Neural progenitor cell (in vitro differentiated cells): ENCODE results near the gene HIVEP2. TPM values are rescaled to one million over a fixed set of nuclear protein-coding genes. Genes with fewer than 3 reads are reported as not detected.

ENCODE experiments used
- DNase-seq: peaks from one replicate; pipeline ENCODE4 v3.0.0-alpha.2; 2016; ENCODE audit warnings: low spot score
- H2AFZ ChIP-seq: fragments of 200-600 bp; sonication (generic); replicated peaks from 2 replicates; pipeline ENCODE4 v1.6.1; 2016; ENCODE audit warnings: antibody characterized with exemption
- H3F3A ChIP-seq: fragments of 200-600 bp; sonication (generic); 2 replicates; pipeline ENCODE4 v1.6.1; 2016; ENCODE audit warnings: antibody characterized with exemption, low read depth
- H3K27ac ChIP-seq: fragments of 200-600 bp; sonication (generic); 2 replicates; pipeline ENCODE4 v1.5.1; 2016; ENCODE audit warnings: mild to moderate bottlenecking
- H3K27me3 ChIP-seq: fragments of 200-600 bp; sonication (generic); 2 replicates; pipeline ENCODE4 v1.6.1; 2016; ENCODE audit warnings: mild to moderate bottlenecking, moderate library complexity
- H3K36me3 ChIP-seq: fragments of 200-600 bp; sonication (generic); 2 replicates; pipeline ENCODE4 v1.5.1; 2016
- H3K4me1 ChIP-seq: fragments of 200-600 bp; sonication (generic); 2 replicates; pipeline ENCODE4 v1.6.1; 2016; ENCODE audit warnings: mixed run types
- H3K4me2 ChIP-seq: fragments of 200-600 bp; sonication (generic); 2 replicates; pipeline ENCODE4 v1.6.1; 2016
- H3K4me3 ChIP-seq: fragments of 200-600 bp; sonication (generic); 2 replicates; pipeline ENCODE4 v1.5.1; 2016
- H3K79me2 ChIP-seq: fragments of 200-600 bp; sonication (generic); 2 replicates; pipeline ENCODE4 v1.6.1; 2016; ENCODE audit warnings: low read depth
- H3K9ac ChIP-seq: fragments of 200-600 bp; sonication (generic); 2 replicates; pipeline ENCODE4 v1.6.1; 2016
- H3K9me3 ChIP-seq: fragments of 200-600 bp; sonication (generic); 2 replicates; pipeline ENCODE4 v1.5.1; 2016; ENCODE audit warnings: low read depth
- H4K20me1 ChIP-seq: fragments of 200-600 bp; sonication (generic); 2 replicates; pipeline ENCODE4 v1.6.1; 2016; ENCODE audit warnings: low read depth
- H3K27ac Mint-ChIP-seq: 3 replicates; pipeline ENCODE4 v1.8.0; 2021; ENCODE audit warnings: mixed read lengths
- H3K27me3 Mint-ChIP-seq: 2 replicates; pipeline ENCODE4 v1.8.0; 2022; ENCODE audit warnings: low read depth, mild to moderate bottlenecking, inconsistent platforms, moderate library complexity, mixed read lengths; ENCODE audit not compliant: insufficient read depth
- H3K36me3 Mint-ChIP-seq: 3 replicates; pipeline ENCODE4 v1.8.0; 2021; ENCODE audit warnings: mixed read lengths
- H3K4me1 Mint-ChIP-seq: 3 replicates; pipeline ENCODE4 v1.8.0; 2021; ENCODE audit warnings: mixed read lengths
- H3K4me3 Mint-ChIP-seq: 3 replicates; pipeline ENCODE4 v1.8.0; 2021; ENCODE audit warnings: mild to moderate bottlenecking, moderate library complexity, mixed read lengths
- H3K9me3 Mint-ChIP-seq: 3 replicates; pipeline ENCODE4 v1.8.0; 2020; ENCODE audit warnings: mixed read lengths
- EZH2 ChIP-seq: fragments of 200-600 bp; sonication (generic); IDR thresholded peaks from 2 replicates; pipeline ENCODE4 v1.6.1; 2017; ENCODE audit warnings: antibody characterized with exemption, mild to moderate bottlenecking, moderate library complexity
- EZH2phosphoT487 ChIP-seq: fragments of 200-600 bp; sonication (generic); IDR thresholded peaks from 2 replicates; pipeline ENCODE4 v1.6.1; 2017; ENCODE audit warnings: antibody characterized with exemption
- total RNA-seq: library from RNA; depleted of rRNA; stranded (reverse); fragments of >200 nt; gene quantifications from 2 replicates; pipeline ENCODE4 v1.2.3, GENCODE V29; 2015; ENCODE audit warnings: low replicate concordance
- TF ChIP-seq, protein P1 (sequence below): fragments of 200-600 bp; sonication (generic); IDR thresholded peaks from 2 replicates; pipeline ENCODE4 v1.5.1; 2017; ENCODE audit warnings: antibody characterized with exemption, mild to moderate bottlenecking

The HIVEP2 gene, protein sequence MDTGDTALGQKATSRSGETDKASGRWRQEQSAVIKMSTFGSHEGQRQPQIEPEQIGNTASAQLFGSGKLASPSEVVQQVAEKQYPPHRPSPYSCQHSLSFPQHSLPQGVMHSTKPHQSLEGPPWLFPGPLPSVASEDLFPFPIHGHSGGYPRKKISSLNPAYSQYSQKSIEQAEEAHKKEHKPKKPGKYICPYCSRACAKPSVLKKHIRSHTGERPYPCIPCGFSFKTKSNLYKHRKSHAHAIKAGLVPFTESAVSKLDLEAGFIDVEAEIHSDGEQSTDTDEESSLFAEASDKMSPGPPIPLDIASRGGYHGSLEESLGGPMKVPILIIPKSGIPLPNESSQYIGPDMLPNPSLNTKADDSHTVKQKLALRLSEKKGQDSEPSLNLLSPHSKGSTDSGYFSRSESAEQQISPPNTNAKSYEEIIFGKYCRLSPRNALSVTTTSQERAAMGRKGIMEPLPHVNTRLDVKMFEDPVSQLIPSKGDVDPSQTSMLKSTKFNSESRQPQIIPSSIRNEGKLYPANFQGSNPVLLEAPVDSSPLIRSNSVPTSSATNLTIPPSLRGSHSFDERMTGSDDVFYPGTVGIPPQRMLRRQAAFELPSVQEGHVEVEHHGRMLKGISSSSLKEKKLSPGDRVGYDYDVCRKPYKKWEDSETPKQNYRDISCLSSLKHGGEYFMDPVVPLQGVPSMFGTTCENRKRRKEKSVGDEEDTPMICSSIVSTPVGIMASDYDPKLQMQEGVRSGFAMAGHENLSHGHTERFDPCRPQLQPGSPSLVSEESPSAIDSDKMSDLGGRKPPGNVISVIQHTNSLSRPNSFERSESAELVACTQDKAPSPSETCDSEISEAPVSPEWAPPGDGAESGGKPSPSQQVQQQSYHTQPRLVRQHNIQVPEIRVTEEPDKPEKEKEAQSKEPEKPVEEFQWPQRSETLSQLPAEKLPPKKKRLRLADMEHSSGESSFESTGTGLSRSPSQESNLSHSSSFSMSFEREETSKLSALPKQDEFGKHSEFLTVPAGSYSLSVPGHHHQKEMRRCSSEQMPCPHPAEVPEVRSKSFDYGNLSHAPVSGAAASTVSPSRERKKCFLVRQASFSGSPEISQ (N-terminal part only)
- 2.0 and 2.1 TPM in 2 replicates for total RNA-seq

DNA sequence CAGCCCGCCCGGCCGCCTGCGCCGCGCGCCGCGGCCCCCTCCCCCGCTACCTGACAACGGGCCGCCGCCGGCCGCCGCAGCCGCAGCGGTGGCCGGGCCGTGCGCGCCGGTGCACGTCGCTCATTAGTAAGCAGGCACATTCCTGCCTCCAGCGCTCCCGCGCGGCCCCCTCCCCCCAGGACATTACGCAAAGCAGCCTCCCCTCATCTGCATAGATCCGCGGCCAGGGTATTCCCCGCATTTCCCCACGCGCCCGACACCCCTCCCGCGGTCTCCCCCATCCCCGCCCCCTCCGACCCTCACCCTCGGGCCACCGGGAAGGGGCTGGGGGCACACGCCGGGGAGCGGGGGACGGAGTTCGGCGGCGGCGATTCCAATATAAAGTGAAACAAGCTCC is at the start of gene HIVEP2:
HIVEP2 (minus strand) TSS at position 128 of the 397 bp plus-strand sequence. CDS start 170,438 bp downstream, outside the sequence.
- peak within 1 kb of the TSS; percentile 61 for H3K27ac Mint-ChIP-seq
- no peaks in the 10 kb centered on the region for H3K36me3 Mint-ChIP-seq
- peak within 1 kb of the TSS; percentile 98 for H3K4me3 Mint-ChIP-seq

DNA sequence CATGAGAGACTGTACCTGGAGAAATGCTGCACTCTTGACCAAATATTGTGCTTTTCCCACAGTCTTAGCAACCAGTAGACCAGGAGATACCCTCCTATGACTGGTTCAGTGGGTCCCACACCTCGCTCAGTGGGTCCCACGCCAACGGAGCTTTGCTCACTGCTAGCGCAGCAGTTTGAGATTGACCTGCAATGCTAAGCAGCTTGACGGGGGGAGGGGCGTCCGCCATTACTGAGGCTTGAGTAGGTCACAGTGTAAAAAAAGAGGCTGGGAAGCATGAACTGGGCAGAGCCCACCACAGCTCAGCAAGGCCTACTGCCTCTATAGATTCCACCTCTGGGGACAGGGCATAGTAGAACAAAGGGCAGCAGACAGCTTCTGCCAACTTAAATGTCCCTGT is 49.0 kb upstream of the HIVEP2 start:
- no peaks in the 10 kb centered on the region for H3K4me1 ChIP-seq
- no peaks in the 10 kb centered on the region for H3K79me2 ChIP-seq
- no peaks in the 10 kb centered on the region for H3F3A ChIP-seq
- DNase-seq: no peak
- no peaks in the 10 kb centered on the region for H3K27me3 ChIP-seq
- Mint-ChIP-seq H3K27me3 (peaks cover 4% of the 10 kb centered on the region), H3K4me3 (no peak overlapping the region), H3K4me1 (no peaks in the 10 kb centered on the region), H3K27ac (no peak overlapping the region), H3K9me3 (peaks cover 2% of the 10 kb centered on the region), H3K36me3 (no peaks in the 10 kb centered on the region)
- H3K9me3 ChIP-seq: no peaks in the 10 kb centered on the region
- no peak overlapping the region for H3K9ac ChIP-seq
- H3K36me3 ChIP-seq: no peaks in the 10 kb centered on the region
- no peak overlapping the region for H3K27ac ChIP-seq
- no peaks in the 10 kb centered on the region for H4K20me1 ChIP-seq
- TF ChIP-seq EZH2phosphoT487 (no peak), EZH2 (no peak)
- TF ChIP-seq, protein P1, sequence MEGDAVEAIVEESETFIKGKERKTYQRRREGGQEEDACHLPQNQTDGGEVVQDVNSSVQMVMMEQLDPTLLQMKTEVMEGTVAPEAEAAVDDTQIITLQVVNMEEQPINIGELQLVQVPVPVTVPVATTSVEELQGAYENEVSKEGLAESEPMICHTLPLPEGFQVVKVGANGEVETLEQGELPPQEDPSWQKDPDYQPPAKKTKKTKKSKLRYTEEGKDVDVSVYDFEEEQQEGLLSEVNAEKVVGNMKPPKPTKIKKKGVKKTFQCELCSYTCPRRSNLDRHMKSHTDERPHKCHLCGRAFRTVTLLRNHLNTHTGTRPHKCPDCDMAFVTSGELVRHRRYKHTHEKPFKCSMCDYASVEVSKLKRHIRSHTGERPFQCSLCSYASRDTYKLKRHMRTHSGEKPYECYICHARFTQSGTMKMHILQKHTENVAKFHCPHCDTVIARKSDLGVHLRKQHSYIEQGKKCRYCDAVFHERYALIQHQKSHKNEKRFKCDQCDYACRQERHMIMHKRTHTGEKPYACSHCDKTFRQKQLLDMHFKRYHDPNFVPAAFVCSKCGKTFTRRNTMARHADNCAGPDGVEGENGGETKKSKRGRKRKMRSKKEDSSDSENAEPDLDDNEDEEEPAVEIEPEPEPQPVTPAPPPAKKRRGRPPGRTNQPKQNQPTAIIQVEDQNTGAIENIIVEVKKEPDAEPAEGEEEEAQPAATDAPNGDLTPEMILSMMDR: no peak
- no peak overlapping the region for H3K4me3 ChIP-seq
- H2AFZ ChIP-seq: no peak overlapping the region
- H3K4me2 ChIP-seq: no peak overlapping the region

More for the DNA sequence above, at the start of gene HIVEP2:
- H3K27me3 Mint-ChIP-seq: peaks cover 21% of the 10 kb centered on the region
- Histone ChIP-seq H3K27me3 (peaks cover 43% of the 10 kb centered on the region), H3K9ac (peak within 1 kb of the TSS; percentile 47), H3K4me2 (peak within 1 kb of the TSS; percentile 94), H3K4me1 (peaks cover 10% of the 10 kb centered on the region), H3K4me3 (peak within 1 kb of the TSS; percentile 70), H3K79me2 (peaks cover 8% of the 10 kb centered on the region), H4K20me1 (peaks cover 3% of the 10 kb centered on the region), H3K9me3 (no peaks in the 10 kb centered on the region), H3F3A (peaks cover 39% of the 10 kb centered on the region), H2AFZ (peak within 1 kb of the TSS; percentile 100), H3K36me3 (no peaks in the 10 kb centered on the region), H3K27ac (peak within 1 kb of the TSS; percentile 71)
- TF ChIP-seq EZH2: peak; percentile 32
- TF ChIP-seq, protein P1: peak; percentile 4
- TF ChIP-seq EZH2phosphoT487: no peak
- DNase-seq: peak; percentile 92
- no peaks in the 10 kb centered on the region for H3K9me3 Mint-ChIP-seq
- H3K4me1 Mint-ChIP-seq: peaks cover 19% of the 10 kb centered on the region

DNA sequence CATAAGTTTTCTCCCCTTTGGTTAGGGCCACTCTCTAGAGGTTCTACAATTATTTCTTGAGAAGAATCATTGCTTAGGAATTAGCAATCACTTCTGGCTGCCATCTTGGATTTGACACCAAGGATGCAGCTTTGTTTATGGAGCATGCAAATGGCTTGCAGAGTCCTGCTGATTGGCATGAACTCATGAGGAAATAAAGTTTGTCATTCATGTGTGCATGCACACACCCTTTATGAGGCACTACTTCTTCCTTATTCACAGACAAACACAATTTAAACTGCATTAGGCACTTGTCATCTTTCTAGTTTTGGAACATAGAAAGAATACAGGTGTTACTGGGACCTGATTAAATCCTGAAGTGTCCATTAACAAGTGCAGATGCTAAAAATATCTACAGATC is 42.5 kb upstream of the HIVEP2 start:
- H3F3A ChIP-seq: no peaks in the 10 kb centered on the region
- H3K4me3 ChIP-seq: no peak overlapping the region
- H3K4me3 Mint-ChIP-seq: no peak overlapping the region
- H3K4me1 Mint-ChIP-seq: no peaks in the 10 kb centered on the region
- no peak overlapping the region for H3K27ac ChIP-seq
- no peak overlapping the region for H3K9ac ChIP-seq
- no peak for DNase-seq
- no peaks in the 10 kb centered on the region for H3K36me3 Mint-ChIP-seq
- TF ChIP-seq EZH2phosphoT487: no peak
- TF ChIP-seq EZH2: no peak
- TF ChIP-seq, protein P1: no peak
- no peaks in the 10 kb centered on the region for H3K9me3 ChIP-seq
- H3K27me3 ChIP-seq: no peaks in the 10 kb centered on the region
- no peak overlapping the region for H3K27ac Mint-ChIP-seq
- no peaks in the 10 kb centered on the region for H3K36me3 ChIP-seq
- no peaks in the 10 kb centered on the region for H3K4me1 ChIP-seq
- H3K4me2 ChIP-seq: no peak overlapping the region
- peaks cover 4% of the 10 kb centered on the region for H3K27me3 Mint-ChIP-seq
- H3K79me2 ChIP-seq: no peaks in the 10 kb centered on the region
- peak overlapping the region; percentile 1 for H2AFZ ChIP-seq
- no peaks in the 10 kb centered on the region for H4K20me1 ChIP-seq
- H3K9me3 Mint-ChIP-seq: no peaks in the 10 kb centered on the region
